Measurements from ENCODE around the gene WDR45. TPM values are rescaled to one million over a fixed set of nuclear protein-coding genes. Genes with fewer than 3 reads are reported as not detected.

Gene WDR45
- total and polyA plus RNA-seq, 2 of the 13 experiments (the other 11 are each of a cell fraction or from before 2014, with no cell fraction given), result 16.4 to 65.5 TPM

DNA sequence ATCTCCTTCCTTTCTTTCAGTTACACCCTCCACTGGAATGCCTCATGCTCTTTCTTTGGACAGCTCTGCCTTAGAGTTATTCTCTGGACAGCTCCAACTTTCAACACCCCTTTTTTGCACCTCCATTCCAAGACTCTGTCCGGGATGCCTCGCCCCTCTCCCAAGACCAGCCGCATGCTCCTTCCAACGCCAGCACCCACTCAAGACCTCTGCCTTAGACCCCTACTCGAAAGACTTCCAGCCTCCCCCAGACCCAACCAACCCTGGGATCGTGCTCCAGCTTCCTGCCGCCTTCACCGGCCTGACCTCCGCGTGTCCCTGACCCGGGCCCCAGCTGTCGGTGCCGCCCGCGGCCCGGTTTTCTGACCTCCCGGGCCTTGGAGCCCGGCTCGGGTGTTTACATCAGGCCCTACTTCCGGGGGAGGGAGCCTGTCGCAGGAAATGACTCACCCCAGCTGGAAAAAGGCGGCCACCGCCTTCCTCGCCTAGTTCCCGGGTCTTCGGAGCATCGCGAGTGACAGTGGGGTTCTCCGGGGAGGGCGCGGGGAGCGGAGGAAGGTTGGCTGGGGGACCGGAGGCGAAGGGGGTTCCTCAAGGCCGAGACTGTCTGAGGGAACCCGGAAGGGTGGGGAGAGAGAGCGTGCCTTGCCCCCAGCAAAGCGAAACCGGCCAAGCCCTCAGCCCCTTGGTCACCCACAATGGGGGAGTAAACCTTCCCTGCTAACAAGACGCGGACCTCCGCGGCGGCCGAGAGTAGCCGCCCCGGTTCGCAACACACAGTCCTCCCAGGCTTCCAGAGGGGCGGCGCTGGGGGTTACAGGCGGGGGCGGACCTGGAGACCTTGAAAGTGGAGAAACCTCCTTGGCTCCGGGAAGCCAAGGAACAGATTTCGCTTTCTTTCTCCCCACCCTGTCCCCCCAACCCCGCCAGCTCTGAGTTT, at the start of gene WDR45 (continued):
- TF ChIP-seq MTF1 (CRISPR knock-in tag; IDR thresholded peaks at IDR 0.05) (no peak), BRCA1 (CRISPR knock-in tag; IDR thresholded peaks at IDR 0.05) (no peak), YEATS2 (CRISPR knock-in tag; IDR thresholded peaks at IDR 0.05; ENCODE audit: borderline replicate concordance) (peak; percentile 75; the same call in 1 of the 2 replicates), JDP2 (CRISPR knock-in tag; IDR thresholded peaks at IDR 0.05; ENCODE audit: borderline replicate concordance) (no peak; the same call in 1 of the 2 replicates), PHF21A (CRISPR knock-in tag; IDR thresholded peaks at IDR 0.05) (no peak)
- TF ChIP-seq, protein P1, sequence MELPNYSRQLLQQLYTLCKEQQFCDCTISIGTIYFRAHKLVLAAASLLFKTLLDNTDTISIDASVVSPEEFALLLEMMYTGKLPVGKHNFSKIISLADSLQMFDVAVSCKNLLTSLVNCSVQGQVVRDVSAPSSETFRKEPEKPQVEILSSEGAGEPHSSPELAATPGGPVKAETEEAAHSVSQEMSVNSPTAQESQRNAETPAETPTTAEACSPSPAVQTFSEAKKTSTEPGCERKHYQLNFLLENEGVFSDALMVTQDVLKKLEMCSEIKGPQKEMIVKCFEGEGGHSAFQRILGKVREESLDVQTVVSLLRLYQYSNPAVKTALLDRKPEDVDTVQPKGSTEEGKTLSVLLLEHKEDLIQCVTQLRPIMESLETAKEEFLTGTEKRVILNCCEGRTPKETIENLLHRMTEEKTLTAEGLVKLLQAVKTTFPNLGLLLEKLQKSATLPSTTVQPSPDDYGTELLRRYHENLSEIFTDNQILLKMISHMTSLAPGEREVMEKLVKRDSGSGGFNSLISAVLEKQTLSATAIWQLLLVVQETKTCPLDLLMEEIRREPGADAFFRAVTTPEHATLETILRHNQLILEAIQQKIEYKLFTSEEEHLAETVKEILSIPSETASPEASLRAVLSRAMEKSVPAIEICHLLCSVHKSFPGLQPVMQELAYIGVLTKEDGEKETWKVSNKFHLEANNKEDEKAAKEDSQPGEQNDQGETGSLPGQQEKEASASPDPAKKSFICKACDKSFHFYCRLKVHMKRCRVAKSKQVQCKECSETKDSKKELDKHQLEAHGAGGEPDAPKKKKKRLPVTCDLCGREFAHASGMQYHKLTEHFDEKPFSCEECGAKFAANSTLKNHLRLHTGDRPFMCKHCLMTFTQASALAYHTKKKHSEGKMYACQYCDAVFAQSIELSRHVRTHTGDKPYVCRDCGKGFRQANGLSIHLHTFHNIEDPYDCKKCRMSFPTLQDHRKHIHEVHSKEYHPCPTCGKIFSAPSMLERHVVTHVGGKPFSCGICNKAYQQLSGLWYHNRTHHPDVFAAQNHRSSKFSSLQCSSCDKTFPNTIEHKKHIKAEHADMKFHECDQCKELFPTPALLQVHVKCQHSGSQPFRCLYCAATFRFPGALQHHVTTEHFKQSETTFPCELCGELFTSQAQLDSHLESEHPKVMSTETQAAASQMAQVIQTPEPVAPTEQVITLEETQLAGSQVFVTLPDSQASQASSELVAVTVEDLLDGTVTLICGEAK (IDR thresholded peaks at IDR 0.05), result peak; percentile 15; the same call in 1 of the 2 replicates
- TF ChIP-seq, protein P1 (CRISPR knock-in tag; IDR thresholded peaks at IDR 0.05), result peak; percentile 25; the same call in 1 of the 2 replicates
- TF ChIP-seq, protein P2, sequence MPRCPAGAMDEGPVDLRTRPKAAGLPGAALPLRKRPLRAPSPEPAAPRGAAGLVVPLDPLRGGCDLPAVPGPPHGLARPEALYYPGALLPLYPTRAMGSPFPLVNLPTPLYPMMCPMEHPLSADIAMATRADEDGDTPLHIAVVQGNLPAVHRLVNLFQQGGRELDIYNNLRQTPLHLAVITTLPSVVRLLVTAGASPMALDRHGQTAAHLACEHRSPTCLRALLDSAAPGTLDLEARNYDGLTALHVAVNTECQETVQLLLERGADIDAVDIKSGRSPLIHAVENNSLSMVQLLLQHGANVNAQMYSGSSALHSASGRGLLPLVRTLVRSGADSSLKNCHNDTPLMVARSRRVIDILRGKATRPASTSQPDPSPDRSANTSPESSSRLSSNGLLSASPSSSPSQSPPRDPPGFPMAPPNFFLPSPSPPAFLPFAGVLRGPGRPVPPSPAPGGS (CRISPR knock-in tag; IDR thresholded peaks at IDR 0.05), result peak; percentile 46; the same call in 1 of the 2 replicates
- TF ChIP-seq, protein P3, sequence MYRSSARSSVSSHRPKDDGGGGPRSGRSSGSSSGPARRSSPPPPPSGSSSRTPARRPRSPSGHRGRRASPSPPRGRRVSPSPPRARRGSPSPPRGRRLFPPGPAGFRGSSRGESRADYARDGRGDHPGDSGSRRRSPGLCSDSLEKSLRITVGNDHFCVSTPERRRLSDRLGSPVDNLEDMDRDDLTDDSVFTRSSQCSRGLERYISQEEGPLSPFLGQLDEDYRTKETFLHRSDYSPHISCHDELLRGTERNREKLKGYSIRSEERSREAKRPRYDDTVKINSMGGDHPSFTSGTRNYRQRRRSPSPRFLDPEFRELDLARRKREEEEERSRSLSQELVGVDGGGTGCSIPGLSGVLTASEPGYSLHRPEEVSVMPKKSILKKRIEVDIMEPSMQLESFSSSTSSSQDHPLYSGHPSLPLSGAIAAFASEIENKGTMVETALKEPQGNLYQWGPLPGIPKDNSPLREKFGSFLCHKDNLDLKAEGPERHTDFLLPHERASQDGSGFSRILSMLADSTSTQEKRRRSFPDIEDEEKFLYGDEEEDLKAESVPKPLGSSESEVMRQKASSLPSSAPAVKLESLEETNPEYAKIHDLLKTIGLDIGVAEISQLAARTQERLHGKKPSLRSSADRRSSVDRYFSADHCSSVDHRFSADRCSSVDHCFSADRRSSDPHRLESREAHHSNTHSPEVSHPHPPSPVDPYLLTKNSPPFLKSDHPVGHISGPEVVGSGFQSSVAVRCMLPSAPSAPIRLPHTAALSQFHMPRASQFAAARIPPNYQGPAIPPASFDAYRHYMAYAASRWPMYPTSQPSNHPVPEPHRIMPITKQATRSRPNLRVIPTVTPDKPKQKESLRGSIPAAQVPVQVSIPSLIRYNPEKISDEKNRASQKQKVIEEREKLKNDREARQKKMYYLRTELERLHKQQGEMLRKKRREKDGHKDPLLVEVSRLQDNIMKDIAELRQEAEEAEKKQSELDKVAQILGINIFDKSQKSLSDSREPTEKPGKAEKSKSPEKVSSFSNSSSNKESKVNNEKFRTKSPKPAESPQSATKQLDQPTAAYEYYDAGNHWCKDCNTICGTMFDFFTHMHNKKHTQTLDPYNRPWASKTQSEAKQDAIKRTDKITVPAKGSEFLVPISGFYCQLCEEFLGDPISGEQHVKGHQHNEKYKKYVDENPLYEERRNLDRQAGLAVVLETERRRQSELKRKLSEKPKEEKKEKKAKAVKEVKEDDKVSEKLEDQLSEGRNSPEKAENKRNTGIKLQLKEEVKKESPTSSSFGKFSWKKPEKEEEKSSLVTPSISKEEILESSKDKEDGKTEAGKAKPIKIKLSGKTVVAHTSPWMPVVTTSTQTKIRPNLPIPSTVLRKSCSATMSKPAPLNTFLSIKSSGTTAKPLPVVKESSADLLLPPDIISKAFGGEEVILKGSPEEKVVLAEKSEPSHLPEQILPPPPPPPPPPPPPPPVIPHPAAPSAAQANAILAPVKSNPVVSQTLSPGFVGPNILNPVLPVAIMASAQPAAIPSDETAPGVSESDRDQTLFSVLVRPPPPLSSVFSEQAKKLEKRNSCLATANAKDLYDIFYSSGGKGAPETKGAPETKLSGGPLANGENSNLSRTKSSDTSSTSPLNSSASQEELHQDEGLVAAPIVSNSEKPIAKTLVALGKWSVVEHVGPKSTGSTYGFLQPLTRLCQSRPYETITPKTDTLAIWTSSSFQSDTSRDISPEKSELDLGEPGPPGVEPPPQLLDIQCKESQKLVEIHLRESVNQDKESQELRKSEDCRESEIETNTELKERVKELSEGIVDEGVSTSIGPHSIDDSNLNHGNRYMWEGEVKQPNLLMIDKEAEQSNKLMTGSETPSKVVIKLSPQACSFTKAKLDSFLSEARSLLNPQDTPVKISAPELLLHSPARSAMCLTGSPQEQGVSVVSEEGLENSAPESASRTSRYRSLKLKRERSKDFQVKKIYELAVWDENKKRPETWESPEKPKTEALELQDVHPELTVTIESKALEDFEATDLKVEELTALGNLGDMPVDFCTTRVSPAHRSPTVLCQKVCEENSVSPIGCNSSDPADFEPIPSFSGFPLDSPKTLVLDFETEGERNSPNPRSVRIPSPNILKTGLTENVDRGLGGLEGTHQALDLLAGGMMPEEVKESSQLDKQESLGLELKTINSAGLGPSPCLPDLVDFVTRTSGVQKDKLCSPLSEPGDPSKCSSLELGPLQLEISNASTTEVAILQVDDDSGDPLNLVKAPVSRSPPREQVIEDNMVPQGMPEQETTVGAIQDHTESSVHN (CRISPR knock-in tag; IDR thresholded peaks at IDR 0.05), result no peak
